ACC112 (cell line): ENCODE measurements around the gene DDX49.
A peak's percentile ranks its signal among the peaks of the same experiment; 100 is the strongest.
"Not testable (repeated sequence)": the region's sequence is repeated elsewhere in the genome, so short reads cannot be mapped to it uniquely, and the experiment has no call there.

ENCODE experiments used
- H2AFZ ChIP-seq: fragments of 200-600 bp; sonication (generic); one replicate; pipeline ENCODE4 v1.6.0; 2017; ENCODE audit warnings: antibody characterized with exemption, low read length; ENCODE audit not compliant: unreplicated experiment
- H3K27ac ChIP-seq: fragments of 200-600 bp; sonication (generic); 2 replicates; pipeline ENCODE4 v1.5.1; 2014; ENCODE audit warnings: low read depth, mild to moderate bottlenecking, antibody characterized with exemption, low read length, moderate library complexity
- H3K27me3 ChIP-seq: fragments of 200-600 bp; sonication (generic); 2 replicates; pipeline ENCODE4 v1.6.1; 2014; ENCODE audit warnings: mild to moderate bottlenecking, antibody characterized with exemption, low read length, moderate library complexity, mixed read lengths; ENCODE audit not compliant: insufficient read depth
- H3K36me3 ChIP-seq: fragments of 200-600 bp; sonication (generic); 2 replicates; pipeline ENCODE4 v1.6.1; 2016; ENCODE audit warnings: mild to moderate bottlenecking, antibody characterized with exemption, low read length, moderate library complexity, mixed read lengths; ENCODE audit not compliant: insufficient read depth
- H3K4me1 ChIP-seq: fragments of 200-600 bp; sonication (generic); one replicate; pipeline ENCODE4 v1.6.1; 2016; ENCODE audit warnings: low read length, mixed read lengths; ENCODE audit not compliant: insufficient read depth, unreplicated experiment, control insufficient read depth
- H3K4me3 ChIP-seq: fragments of 200-600 bp; sonication (generic); 2 replicates; pipeline ENCODE4 v1.5.1; 2014; ENCODE audit warnings: mild to moderate bottlenecking, low read depth, low read length
- H3K79me2 ChIP-seq: fragments of 200-600 bp; sonication (generic); one replicate; pipeline ENCODE4 v1.6.0; 2016; ENCODE audit warnings: low read length; ENCODE audit not compliant: control insufficient read depth, unreplicated experiment, insufficient read depth

Gene DDX49

GRCh38 chr19:18917593-18917992 is 1.9 kb upstream of the DDX49 start:
- H3K27me3 ChIP-seq, H2AFZ ChIP-seq, H3K36me3 ChIP-seq, H3K27ac ChIP-seq, H3K4me1 ChIP-seq: not testable (repeated sequence)
- peak overlapping the region; percentile 95 for H3K4me3 ChIP-seq
- peaks cover 66% of the 10 kb centered on the region for H3K79me2 ChIP-seq

GRCh38 chr19:18919900-18920214 is 342 bp downstream of the DDX49 start:
- H2AFZ ChIP-seq = peak overlapping the region; percentile 36
- H3K4me1 ChIP-seq = peaks cover 5% of the 10 kb centered on the region
- H3K27ac ChIP-seq = peak overlapping the region; percentile 53; the same call in 1 of the 2 replicates
- H3K79me2 ChIP-seq = peaks cover 51% of the 10 kb centered on the region
- H3K27me3 ChIP-seq = no peaks in the 10 kb centered on the region
- H3K4me3 ChIP-seq = peak overlapping the region; percentile 95
- H3K36me3 ChIP-seq = no peaks in the 10 kb centered on the region

GRCh38 chr19:18920400-18920799 is 885 bp downstream of the DDX49 start:
- H3K27ac ChIP-seq = no peak overlapping the region
- H3K4me3 ChIP-seq = peak overlapping the region; percentile 95
- no peaks in the 10 kb centered on the region for H3K27me3 ChIP-seq
- H3K36me3 ChIP-seq = no peaks in the 10 kb centered on the region
- peaks cover 5% of the 10 kb centered on the region for H3K4me1 ChIP-seq
- no peak overlapping the region for H2AFZ ChIP-seq
- H3K79me2 ChIP-seq = peaks cover 46% of the 10 kb centered on the region

- H3K4me3 ChIP-seq = no peak overlapping the region
- no peak overlapping the region for H2AFZ ChIP-seq
- no peak overlapping the region for H3K27ac ChIP-seq
- peaks cover 5% of the 10 kb centered on the region for H3K4me1 ChIP-seq
- no peaks in the 10 kb centered on the region for H3K27me3 ChIP-seq
- H3K79me2 ChIP-seq = peaks cover 35% of the 10 kb centered on the region
- no peaks in the 10 kb centered on the region for H3K36me3 ChIP-seq
Measured at GRCh38 chr19:18921593-18921992, 2.1 kb downstream of the DDX49 start.

- Histone ChIP-seq H3K79me2 (peaks cover 29% of the 10 kb centered on the region), H3K4me1 (peaks cover 5% of the 10 kb centered on the region), H3K36me3 (no peaks in the 10 kb centered on the region), H2AFZ (no peak overlapping the region), H3K4me3 (no peak overlapping the region), H3K27me3 (no peaks in the 10 kb centered on the region), H3K27ac (no peak overlapping the region)
Measured at GRCh38 chr19:18922228-18922985, 2.9 kb downstream of the DDX49 start.

GRCh38 chr19:18924684-18925213 is 5.2 kb downstream of the DDX49 start:
- Histone ChIP-seq H3K36me3 (no peaks in the 10 kb centered on the region), H3K4me3 (no peak overlapping the region), H3K27ac (no peak overlapping the region), H3K27me3 (no peaks in the 10 kb centered on the region), H3K79me2 (peaks cover 14% of the 10 kb centered on the region), H2AFZ (no peak overlapping the region), H3K4me1 (peaks cover 5% of the 10 kb centered on the region)

- Histone ChIP-seq H3K4me1 (no peaks in the 10 kb centered on the region), H3K79me2 (no peaks in the 10 kb centered on the region), H3K4me3 (no peak overlapping the region), H2AFZ (no peak overlapping the region), H3K36me3 (no peaks in the 10 kb centered on the region), H3K27ac (no peak overlapping the region), H3K27me3 (no peaks in the 10 kb centered on the region)
Measured at GRCh38 chr19:18928018-18928805, 8.7 kb downstream of the DDX49 start.

- Histone ChIP-seq H3K4me3 (no peak overlapping the region), H3K79me2 (no peaks in the 10 kb centered on the region), H3K27me3 (no peaks in the 10 kb centered on the region), H3K36me3 (no peaks in the 10 kb centered on the region), H3K4me1 (no peaks in the 10 kb centered on the region), H3K27ac (no peak overlapping the region), H2AFZ (no peak overlapping the region)
Measured at GRCh38 chr19:18929311-18929710, 9.8 kb downstream of the DDX49 start.

GRCh38 chr19:18931316-18932162 is 12.0 kb downstream of the DDX49 start:
- Histone ChIP-seq H2AFZ (no peak overlapping the region), H3K79me2 (no peaks in the 10 kb centered on the region), H3K36me3 (no peaks in the 10 kb centered on the region), H3K4me3 (no peak overlapping the region), H3K27ac (no peak overlapping the region), H3K4me1 (no peaks in the 10 kb centered on the region), H3K27me3 (no peaks in the 10 kb centered on the region)

GRCh38 chr19:18932216-18932841 is 12.8 kb downstream of the DDX49 start:
- Histone ChIP-seq H3K27ac (no peak overlapping the region), H3K27me3 (no peaks in the 10 kb centered on the region), H3K4me3 (no peak overlapping the region), H3K36me3 (no peaks in the 10 kb centered on the region), H3K79me2 (no peaks in the 10 kb centered on the region), H2AFZ (no peak overlapping the region), H3K4me1 (no peaks in the 10 kb centered on the region)
